ENCODE results near the gene RUSC1.

RUSC1 gene

DNA sequence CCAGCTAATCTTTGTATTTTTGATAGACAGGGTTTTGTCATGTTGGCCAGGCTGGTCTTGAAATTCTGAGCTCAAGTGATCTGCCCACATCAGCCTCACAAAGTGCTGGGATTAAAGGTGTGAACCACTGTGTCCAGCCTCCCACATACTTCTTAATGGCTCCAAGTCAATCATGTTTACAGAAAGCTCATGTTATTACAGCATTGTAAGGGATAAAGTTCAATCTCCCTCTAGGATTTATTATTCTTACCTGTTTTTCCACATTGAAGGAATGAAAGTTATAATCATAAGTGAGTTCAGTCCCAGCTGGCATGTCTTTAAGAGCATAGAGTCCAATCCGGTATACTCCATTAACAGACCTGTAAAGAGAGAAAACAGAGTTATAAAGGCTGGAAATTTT, 39.4 kb downstream of the RUSC1 start:
- TF ChIP-seq, protein P1, sequence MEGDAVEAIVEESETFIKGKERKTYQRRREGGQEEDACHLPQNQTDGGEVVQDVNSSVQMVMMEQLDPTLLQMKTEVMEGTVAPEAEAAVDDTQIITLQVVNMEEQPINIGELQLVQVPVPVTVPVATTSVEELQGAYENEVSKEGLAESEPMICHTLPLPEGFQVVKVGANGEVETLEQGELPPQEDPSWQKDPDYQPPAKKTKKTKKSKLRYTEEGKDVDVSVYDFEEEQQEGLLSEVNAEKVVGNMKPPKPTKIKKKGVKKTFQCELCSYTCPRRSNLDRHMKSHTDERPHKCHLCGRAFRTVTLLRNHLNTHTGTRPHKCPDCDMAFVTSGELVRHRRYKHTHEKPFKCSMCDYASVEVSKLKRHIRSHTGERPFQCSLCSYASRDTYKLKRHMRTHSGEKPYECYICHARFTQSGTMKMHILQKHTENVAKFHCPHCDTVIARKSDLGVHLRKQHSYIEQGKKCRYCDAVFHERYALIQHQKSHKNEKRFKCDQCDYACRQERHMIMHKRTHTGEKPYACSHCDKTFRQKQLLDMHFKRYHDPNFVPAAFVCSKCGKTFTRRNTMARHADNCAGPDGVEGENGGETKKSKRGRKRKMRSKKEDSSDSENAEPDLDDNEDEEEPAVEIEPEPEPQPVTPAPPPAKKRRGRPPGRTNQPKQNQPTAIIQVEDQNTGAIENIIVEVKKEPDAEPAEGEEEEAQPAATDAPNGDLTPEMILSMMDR (IDR thresholded peaks at IDR 0.05), result no peak

DNA sequence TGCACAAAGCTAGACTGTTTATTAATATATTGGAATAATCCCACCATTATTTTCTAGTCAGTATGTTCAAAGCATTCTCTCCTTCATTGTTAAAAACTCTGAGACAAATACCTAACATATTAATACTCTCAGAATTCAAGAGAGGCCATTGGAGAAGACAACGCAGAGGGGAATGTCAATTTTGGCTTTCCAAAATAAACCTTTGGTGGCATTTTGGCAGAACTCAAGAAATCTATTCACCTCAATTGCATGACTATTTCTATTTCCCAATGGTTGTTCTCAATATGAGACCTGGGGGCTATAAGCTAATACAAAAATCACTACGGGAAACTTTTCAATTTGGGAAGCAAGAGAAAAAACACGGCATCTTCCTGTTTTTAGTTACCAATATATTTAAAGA, 58.5 kb downstream of the RUSC1 start:
- TF ChIP-seq, protein P1 (IDR thresholded peaks at IDR 0.05), result no peak

DNA sequence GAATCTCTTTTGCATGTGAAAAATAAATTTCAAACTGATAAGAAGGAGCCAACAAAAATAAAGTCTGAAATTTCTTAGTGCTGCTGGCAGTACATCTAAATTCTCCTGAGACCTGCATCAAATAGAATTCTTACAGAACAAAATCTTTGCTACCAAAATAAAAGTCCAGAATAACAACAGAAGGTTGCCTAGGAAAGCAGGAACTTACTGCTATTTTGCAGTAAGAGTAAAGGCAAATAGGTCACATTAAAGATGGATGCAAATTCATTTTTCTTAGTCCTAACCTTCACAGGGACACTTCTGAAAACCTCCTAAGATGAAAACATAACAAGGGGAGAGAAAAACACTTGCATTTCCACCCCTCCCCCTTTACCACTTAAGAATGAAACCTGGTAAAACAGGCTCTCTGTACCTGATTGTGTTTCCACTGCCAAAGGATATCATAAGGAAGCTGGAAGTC, 59.0 kb downstream of the RUSC1 start:
- TF ChIP-seq, protein P1 (IDR thresholded peaks at IDR 0.05), result no peak
